GM21515 (cell line): ENCODE measurements around the gene BACE2.

Experiments
- ATAC-seq: cut with Tn5 transposase; IDR thresholded peaks from one replicate; pipeline ENCODE4 v1.9.1; 2021; ENCODE audit not compliant: unreplicated experiment

BACE2 gene

DNA sequence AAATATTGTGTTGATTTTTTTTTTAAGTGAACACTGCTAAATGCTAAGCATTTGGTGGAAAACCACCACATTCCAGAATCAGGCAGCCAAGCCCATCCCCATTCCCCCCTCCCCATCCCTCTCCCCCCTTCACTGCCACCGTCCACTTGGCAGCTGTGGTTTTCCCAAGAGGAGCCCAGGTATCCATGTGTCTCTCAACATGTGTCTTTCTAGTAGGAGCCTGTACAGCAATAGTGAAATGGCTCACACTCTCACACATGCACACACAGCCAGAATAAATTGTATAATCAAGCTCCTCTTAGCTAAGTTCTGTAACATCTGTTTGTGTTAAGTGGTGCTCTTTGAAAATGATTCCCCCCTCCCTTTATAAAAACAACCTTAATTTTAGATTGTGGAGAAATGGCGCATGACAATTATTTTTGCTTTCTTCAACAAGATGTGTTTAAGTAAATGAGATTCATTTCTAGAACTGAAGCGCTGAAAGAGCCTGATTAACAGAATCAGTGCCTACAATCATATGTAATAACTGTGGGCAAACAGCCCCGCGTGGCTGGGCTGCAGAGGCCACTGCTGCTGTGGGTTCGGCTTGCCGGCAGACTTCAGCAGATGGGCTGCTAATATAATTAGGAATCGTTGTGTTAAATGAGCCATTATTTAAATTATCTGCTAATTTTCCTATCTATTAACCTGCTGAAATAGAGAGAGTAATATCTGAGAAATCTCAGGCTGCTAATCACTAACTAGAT lies 43.3 kb downstream of the BACE2 start:
- no peak for ATAC-seq

DNA sequence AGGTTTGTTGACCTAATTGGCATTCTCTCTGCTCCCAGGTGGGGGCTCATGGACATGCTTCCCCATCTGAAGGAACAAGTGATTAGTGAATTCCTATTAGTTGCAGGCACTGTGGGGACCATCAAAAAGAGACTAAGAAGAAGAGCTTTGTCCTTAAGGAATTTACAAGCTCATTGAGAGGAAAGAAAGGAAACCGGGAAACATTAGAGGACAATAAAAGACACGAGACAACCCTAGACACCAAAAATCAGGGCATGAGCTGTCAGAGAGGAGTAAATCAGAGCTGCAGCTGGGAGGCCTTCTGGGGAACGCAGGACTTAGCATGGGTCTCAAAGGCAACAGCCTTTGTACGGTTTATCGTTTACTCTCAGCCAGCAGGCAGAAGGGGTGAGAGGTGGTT lies 45.1 kb downstream of the BACE2 start:
- no peak for ATAC-seq

DNA sequence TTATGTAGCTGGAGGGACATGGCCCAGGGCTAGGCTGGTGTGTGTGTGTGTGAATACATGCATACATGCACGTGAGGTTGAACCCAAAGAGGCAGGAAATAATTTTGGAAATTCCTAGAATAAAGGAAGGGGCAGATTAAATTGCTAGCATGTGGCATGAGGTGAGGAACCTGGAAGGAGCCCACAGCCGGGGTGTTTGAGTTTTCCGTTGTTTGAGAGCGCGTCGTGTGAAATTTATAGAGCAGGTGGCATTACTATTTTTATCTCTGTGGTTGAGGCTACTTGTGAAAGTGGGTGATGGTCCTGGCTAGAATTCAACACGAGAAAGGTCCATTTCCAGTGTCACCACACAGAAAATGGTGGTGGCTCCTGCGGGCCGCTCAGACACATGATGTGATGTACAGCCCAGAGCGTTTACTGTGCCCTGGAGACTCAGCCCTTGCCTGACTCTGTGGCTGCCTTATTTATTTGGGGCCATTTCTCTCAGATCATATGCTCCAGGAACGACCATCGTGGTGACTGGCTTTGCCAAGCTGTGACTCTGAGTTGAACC lies 48.0 kb downstream of the BACE2 start:
- no peak for ATAC-seq

DNA sequence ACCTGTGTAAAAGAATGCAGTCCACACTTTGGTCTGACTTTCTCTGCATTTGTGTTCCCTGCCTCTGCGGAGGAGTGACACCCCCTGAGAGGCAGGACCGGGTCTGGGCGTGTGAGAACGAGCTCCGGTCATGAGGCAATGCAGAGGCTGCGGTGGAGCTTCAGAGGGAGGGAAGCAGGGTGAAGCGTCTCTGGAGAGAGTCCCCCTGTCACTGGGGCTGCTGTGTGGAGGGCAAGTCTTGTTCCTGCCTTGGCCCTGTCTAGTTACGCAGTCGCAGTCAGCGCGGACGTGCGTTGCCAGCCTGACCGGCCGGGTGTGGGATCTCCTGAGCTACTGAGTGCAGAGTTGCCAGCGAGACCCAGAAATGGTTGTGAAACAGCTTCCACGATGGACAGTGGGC lies 48.5 kb downstream of the BACE2 start:
- ATAC-seq = no peak

DNA sequence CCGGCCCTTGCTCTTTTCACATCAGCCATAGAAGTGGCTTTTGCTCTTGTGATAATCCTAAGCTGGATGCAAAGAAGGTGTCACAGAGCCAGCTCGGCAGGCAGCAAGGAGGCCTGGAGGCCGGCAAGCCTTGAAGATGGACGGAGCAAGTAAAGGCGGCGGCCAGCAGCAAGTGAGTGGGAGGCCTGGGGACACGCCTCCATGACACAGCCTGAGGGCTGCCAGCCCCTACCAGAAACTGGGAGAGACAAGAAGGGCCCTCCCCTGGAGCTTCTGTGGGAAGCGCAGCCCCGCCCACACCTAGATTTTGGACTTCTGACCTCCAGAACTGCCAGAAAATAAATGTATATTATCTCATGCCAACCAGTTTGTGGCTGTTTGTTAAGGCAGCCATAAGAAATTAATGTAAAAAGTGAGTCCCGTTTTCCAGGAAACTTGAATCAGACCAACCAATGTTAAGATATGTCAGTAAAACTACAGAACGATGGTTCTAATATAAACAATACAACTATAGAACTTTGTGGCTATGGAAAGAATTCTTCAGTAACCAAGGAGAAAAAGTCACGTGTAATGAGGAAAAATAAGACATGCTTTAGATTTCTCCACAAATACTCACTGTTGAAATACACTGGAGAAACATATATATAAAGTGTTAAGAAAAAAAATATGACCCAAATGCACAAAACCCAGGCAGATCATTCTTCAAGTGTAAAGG lies 49.9 kb downstream of the BACE2 start:
- no peak for ATAC-seq

DNA sequence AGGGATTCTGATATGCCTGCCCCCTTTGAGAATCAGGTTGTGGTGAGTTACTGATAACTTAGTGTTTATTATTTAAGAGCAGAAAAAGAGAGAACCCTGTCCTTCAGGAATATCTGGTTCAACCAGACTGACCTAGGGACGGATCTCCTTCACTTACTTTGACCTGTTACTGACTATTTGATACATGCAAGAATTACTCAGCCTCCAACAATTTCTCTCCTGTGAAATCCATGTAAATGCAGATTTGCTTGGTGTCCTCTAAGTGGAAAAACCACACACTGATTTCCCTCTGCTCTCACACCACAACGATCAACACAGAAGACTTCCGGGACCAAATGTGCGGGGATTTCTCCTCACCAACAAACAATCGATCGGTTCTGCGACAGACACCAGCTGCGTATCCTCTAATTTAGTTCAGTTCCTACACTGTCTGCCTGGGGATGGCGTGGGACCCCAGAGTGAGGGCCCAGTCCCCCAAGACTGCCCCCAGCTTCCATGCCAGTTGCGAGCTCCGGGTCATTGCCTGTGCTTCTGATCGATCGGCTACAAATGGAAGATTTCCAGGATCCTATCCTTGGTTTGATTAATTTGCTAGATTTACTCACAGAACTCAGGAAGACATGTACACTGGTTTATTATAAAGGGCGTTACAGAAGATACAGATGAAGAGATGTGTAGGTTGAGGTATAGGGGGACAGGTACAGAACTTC lies 51.7 kb downstream of the BACE2 start:
- no peak for ATAC-seq

DNA sequence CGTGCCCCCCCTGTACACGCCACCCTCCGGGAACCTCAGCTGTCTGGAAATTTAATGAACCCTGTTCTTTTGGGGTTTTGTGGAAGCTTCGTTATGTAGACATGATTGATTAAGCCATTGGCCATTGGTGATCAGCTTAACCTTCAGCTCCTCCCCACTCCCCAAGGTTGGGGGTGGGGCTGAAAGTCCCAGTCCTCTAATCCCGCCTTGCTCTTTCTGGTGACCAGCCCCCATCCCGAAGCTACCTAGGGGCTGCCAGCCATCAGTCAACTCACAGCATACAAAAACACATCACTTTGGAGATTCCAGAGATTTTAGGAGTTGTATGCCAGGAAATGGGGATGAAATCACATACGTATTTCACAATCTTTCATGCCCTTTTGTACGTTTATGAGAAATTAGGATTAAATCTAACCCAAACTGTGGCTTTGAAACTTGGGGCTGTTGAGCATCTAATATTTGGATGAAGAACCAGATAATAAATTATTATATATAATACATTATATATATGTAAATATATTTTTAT lies 52.3 kb downstream of the BACE2 start:
- ATAC-seq = no peak

DNA sequence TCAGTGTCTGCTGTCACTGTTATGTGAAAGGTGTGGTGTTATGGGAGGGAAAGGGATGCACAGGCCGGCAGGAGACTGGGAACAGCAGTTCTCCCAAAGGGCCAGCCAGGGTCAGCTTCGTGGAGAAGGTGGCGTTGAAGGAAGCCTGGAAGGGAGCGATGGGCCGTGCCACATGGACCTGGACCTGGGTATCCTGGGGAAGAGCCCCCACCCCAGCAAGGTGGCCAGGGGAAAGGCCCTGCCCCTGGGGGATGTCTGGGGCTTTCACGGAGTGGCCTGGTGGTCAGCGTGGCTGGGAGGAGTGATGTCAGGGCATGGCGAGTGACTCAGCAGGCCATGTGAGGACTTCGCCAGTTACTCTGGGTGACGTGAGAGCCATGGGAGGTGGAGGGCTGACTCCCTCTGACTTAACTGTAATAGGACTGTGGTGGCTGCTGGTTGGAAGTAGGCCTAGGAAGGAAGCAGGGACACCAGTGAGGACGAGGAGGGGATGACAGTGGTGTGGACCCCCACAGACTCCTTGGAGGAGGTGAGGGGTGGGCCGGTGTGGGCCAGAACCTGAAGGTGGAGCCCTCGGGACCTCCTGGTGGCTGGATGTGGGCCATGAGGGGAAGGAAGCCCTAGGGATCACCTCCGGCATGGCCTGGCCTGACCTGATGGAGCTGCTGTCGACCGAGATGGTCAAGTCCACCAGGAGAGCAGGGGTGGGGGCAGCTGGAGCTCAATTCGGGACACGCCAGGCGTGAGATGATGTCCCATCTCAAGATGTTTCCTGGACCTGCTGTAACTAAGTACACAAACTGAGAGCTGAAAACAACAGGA lies 54.5 kb downstream of the BACE2 start:
- no peak for ATAC-seq

DNA sequence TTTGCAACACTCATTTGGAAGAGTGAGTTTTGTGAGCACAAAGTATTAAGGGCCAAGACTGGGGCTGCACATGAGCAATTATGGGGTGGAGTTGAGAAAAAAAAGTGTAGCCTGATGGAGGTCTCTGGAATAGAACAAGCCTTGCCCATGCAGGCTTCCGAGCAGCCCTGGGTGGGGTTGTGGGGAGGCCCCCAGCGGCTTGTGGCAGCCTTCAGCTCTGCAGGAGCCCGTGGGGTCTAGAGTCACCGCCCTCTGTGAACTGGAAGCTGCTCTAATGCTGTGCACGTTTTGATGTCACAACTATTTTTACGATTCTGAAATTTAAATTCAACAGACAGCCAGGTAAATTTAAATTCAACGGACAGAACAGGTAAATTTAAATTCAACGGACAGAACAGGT lies 58.9 kb downstream of the BACE2 start:
- no peak for ATAC-seq

DNA sequence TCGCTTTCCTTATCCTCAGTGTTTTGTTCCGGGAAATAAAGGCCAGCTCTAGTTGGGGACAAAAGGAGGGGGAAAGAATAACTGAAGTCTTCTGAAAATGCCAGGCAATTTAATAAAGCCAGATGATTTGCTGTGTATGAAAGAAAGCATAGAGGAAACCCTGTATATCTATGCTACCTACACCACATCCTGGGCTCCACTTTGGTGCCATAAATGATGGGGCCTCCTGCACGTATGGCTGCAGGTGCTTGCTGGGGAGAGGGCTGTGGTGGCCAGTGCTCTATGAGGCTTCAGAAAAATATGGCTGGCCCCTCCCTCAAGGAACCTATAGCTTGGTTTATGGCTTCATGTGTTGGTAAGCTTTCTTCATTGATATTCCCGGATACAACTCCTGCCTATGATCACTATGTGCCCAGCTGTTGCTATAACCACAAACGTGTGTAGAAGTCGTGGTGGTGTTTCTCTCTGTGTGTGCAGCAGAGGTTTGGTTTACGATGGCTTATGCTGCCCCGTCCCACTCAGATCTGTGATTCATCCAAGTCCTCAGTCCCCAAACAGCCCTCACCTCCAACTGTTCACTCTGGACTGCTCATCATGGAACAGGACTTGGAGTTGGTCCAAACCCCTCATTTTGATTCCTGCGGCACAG lies 59.5 kb downstream of the BACE2 start:
- ATAC-seq = no peak

DNA sequence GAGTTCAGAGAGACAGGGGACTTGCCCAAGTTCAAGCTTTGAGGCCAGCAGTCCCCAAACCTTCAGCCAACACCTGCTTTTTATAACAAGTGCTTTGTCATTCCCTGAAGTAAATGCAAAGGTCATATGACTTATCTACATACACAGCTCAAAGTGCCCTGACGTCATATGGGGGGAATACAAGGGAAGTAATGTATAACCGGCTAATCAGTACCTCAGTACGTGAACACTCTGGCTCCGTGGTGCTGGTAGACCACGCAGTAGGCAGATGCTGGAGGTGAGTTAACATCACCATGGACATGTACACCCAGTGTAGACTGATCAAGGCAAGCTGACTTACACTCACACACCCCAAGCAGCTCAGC lies 60.0 kb downstream of the BACE2 start:
- ATAC-seq = no peak

DNA sequence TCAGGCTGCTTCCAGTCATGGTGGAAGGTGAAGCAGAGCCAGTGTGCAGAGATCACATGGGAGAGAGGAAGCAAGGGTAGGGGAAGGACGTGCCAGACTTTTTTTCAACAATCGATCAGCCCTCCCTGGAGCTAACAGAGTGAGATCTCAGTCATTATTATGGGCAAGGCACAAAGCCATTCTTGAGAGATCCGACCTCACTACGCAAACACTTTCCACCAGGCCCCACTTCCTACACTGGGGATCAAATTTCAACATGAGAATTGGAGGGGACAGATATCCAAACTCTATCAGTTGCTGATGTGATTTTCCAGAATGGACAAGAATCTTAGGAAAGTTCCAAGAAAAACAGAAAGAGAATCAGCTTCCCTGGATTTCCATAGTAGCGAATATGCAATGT lies 60.5 kb downstream of the BACE2 start:
- no peak for ATAC-seq

DNA sequence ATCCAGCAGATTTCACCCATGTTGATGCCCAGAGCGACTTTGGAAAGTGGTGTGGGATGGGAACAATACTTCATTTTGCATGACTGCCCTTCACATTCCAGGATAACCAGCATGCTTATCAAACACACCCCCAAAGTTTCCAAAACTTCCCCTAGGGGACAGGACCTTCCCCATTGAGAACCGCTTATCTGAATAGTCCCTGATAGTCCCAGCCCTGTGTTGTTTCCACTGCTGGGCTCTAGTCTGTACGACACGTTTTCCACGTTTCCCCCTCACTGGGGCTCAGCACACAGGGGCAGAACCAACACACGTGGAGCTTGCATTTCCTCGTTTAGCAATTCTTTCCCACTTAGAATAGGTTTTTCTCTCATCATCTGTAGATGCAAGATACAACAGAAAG lies 61.0 kb downstream of the BACE2 start:
- ATAC-seq = no peak

DNA sequence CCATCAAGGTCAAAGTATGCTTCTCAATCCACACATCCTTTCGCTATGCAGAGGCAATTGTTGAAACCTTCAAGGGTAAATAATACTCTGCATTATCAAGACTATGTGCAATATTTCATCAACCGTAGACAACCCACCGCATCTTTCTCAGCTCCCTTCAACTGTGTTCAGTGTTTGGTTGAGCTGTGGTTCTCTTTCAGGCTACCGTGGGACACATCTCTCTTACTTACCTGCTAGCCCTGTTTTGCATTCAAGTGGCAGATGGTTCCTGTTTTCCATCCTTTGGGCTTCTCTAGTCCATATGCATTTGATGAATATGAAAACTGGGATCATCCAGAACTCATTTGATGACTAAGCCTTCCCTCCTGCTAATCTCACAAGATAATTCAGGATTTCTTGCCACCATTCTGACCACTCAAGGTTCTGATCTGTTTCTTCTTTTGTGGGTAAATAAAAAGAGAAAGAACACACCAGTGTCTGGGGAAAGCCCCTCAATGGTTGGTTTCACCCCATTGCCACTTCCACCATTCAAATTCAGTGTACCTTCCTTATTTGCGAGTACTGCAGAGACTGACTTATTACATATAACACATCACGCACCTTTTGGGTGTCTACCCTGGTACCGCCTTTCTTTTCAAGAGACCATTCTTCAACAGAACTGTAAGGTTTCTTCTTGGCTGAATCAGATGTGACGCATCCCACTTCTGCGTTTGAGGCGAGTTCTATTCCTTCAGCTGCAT lies 61.7 kb downstream of the BACE2 start:
- ATAC-seq = no peak

DNA sequence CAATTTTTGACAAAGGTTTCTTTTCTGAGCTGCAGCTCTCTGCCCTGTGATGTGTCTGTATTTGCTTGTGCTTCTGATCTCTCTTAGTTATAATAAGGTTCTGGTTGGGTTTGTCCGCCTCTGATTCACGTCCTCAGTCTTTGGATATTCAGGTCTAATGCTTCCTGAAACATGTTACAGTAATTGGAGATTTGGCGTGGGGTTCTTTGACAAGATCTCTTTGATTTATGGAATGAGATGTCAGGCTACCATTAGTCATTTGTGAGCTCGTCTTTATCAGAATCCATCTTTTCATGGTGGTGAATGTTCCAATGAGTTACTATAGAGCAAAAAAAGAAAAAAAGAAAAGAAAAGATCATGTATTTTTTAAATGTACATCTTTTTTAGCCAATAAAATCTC lies 62.5 kb downstream of the BACE2 start:
- ATAC-seq = no peak

DNA sequence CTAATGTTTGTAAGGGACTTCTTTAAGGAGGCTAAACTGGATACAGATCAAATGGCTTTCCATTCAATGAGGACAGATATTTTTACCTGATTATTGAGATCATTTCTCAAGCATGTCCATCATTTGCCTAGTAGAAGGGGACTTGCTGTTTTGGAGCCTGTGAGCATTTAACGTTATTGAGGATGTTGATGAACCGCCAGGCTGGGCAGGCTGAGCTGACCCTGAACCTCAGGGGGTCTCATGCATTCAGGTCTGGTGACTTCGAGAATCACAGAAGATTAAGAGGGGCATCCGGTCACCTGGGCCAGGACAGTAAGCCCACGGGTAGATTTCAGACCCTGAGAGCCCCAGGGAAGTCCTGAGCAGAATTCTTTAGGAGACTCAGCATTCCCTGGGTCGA lies 63.1 kb downstream of the BACE2 start:
- ATAC-seq = no peak

DNA sequence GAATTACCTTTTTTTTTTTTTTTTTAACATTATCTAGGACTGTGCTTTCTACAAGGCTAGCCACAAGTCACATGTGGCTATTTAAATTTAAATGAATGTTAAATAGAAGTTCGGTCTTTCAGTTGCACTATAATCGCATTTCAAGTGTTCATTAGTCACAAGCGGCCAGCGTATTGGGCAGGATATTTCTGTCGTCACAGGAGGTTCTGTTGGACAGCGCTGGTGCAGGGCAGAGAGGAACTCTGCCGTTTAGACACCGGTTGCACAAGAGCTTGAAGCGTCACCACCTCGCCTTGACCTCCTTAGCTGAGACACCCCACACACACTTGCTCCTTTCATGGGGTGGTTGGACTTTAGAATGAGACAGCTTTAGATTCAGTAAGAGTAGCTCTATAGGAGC lies 64.1 kb downstream of the BACE2 start:
- no peak for ATAC-seq

DNA sequence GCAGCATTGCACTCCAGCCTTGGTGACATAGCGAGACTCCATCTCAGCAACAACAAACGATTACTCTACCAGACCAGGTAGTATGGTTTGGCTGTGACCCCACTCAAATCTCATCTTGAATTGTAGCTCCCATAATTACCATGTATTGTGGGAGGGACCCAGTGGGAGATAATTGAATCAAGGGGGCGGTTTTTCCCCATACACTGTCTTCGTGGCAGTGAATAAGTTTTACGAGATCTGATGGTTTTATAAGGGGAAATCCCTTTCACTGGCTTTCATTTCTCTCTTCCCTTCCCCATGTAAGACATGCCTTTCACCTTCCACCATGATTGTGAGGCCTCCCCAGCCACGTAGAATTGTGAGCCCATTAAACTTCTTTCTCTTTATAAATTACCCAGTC lies 66.0 kb downstream of the BACE2 start:
- no peak for ATAC-seq

DNA sequence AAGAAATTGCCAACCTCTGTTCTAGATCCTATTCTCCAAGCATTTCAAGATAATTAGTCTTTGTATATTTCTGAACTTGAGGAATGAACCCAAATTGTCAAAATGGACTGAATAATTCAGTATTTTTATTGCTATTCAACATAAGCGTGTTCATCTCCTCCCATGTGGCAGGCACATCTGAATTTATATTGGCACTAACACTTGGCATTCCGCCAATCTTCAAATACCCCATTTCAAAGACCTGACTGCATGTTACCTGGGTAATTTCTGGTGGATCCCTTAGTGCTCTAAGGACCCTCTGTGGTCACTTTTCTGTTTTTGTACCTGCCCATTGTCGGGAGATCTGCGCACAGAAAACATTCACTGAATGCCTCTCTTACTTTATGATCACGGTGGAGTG lies 66.6 kb downstream of the BACE2 start:
- ATAC-seq = no peak

DNA sequence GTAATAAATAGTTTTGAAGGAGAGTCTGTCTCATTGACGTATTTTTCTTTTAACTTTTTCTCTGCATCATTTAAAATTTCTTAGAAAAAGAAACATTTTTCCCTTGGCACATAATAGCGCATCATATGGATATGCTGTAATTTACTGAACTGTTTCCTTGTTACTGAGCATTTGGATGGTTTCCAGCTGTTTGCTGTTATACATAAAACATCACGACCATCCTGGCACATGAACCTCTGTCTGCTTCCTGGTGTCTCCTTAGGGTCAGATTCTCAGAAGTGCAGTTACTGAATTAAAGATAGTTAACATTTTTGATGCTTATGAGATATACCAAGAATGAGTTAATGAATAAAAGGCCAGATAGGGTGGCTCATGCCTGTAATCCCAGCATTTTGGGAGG lies 67.2 kb downstream of the BACE2 start:
- no peak for ATAC-seq
